NCI-H1436 treated with DMSO at 0.1 percent for 48 hours (cell line): ENCODE data around the gene CLIP4.

Experiments
- DNase-seq: peaks from one replicate; lab custom pipeline; 2025; lab: John Stamatoyannopoulos, UW

CLIP4 gene

DNA sequence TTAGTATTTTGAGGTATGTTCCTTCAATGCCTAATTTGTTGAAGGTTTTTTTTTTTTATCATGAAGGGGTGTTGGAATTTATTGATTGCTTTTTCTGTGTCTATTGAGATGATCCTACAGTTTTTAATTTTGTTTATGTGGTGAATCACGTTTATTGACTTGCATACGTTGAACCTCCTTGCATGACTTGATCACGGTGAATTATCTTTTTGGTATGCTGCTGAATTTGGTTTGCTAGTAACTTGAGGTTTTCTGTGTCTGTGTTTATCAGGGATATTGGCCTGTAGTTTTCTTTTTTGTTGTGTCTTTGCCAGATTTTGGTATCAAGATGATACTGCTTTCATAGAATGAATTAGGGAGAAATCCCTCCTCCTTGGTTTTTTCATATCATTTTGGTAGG lies 23.9 kb downstream of the CLIP4 start:
- DNase-seq = no peak

- no peak for DNase-seq
These were observed 24.5 kb downstream of the CLIP4 start for GRCh38 chr2:29139731-29140130.

- DNase-seq = no peak
These were observed 28.4 kb downstream of the CLIP4 start for GRCh38 chr2:29143657-29144056.

DNA sequence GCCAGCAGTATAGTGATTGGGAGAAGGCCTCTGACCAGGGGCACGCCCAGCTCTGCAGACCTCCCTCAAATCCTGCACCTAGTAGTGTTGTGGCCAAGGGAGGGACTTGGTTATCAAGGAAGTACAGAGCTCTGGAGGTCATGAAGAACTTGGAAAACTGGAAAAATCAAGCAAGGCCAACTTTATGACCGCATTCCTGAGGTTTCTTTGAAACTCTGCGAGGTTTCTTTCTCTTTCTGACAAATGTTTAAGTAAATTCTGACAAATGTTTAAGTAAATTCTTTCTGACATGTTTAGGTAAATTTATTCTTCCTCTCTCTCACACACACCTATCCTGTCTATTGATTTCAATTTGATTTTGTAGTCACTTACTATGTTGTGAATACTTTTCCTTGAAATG lies 31.0 kb downstream of the CLIP4 start:
- DNase-seq = no peak

- no peak for DNase-seq
These were observed 32.7 kb downstream of the CLIP4 start for GRCh38 chr2:29147963-29148362.

DNA sequence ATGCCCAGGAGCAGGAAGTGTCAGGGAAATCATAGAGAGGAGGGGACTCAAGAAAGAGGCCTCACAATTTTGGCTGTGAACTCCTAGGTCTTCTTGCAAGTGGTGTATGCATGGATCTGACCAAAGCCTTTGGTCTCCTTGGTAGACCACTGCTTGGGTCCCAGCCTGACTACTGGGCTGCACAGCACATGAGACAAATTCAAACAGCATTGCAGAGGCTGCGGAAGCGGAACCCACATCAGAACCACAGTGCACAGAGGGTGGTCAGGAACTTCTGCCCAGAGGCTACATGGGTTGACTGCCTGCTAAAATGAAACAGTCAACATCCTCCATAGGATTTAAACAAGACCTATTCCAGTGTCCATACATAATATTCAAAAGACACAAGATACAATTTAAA lies 39.4 kb downstream of the CLIP4 start:
- DNase-seq = no peak

DNA sequence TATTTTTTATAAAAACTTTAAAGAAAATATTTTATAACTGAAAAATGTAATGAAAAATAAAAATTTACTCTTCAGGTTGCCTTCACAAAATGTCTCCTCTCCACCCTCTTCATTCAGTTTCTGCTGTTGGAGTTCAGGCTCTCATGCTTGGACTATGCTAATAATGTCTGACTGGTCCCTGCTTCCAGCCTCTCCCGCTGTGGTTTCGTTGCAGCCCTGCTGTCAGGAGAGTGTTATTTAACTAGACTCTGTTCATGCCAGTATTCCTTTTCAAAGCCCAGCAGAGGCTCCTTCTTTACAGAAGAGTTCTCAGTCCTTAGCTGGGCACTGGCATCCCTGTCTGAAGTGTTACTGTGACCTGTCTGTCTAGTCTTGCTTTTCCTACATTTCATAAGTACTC lies 40.4 kb downstream of the CLIP4 start:
- DNase-seq = no peak

GRCh38 chr2:29157131-29157530 lies 41.9 kb downstream of the CLIP4 start:
- no peak for DNase-seq

DNA sequence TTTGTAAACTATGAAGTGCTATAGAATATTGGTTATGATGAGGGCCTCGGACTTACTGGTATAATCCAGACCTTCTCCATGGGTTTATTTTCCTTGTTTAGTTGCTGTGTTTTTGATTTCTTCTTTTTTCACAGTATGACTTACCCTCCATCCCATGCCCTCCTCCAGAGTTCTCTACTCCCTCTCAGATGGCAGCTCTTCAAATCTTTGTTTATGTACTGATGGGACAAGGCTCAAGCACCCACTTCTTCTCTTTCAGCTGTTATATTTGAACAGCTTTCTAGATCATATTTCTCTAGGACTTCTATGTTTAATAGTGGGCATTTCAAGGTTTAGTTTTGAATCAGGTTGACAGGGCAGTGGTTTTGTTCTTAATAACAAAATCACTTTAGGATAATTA lies 43.9 kb downstream of the CLIP4 start:
- DNase-seq = no peak

- DNase-seq = no peak
These were observed 45.0 kb downstream of the CLIP4 start for GRCh38 chr2:29160184-29160583.

- no peak for DNase-seq
These were observed 47.2 kb downstream of the CLIP4 start for GRCh38 chr2:29162204-29162928.

DNA sequence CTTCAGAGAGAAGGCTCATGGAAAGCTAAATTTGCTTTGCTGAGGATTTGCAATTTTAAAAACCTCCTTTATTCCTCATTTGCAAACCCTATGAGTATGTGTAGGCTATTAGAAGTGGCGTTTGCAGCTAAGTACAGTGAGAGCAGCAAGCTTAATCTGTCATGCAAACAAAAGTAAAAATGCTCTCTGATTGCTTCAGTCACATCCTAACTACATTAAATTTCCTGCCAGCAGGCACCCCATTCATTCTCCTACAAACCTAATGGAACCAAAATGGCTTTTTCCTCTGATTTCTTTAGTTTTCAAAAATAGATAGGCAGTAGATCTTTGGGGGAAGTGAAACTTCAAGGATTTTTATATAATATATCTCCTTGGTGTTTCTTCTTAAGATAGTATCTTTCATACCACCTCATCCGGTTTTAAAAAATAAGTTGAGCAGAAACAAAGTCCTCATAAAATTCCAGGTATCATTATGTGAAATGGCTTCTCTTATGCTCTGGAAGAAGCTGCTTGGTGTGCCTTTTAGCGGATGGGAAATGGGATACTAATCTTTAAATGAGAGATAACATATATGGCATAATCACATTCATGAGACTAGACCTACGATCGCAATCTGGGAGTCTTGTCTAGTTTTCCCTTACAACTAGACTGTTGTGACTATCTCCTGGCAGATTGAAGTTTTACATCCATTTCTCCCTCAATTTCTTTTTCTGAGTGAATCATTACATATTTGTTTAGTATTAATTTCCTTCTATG lies 49.1 kb downstream of the CLIP4 start:
- DNase-seq = no peak

GRCh38 chr2:29165362-29166241 lies 50.4 kb downstream of the CLIP4 start:
- no peak for DNase-seq

DNA sequence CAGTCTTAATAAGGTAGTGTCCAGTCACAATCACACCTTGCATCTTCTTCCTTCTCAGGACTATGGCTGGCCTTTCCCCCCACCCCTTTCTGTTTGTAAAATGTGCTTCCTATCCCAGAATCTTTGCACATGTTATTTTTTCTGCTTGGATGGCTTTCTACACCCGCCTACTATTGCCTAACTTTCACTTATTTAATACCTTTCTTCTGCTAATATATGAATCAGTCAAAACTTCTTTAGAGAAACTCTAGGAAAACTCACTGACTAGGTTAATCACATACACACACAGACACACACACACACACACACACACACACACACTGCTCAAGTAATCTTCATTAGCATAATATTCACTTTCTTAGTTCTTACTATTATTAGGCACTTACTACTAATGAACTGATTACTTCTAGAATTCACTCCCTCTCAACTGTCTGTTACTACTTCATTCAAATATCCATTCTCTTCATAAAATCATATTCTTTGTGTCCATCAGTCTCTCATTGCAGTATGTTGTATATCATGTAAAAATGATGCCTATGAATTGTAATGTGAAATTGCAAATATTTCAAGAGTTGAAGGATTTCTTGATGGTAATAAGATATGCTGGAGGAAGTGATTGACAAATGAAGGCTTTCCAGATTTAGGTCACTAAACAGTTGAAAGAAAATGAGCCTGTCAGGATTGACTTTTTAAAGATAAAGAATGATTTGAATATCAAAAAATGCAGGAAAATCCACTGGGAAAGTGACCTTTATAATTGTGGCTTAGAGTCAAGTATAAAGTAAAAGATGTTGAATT lies 51.2 kb downstream of the CLIP4 start:
- no peak for DNase-seq

DNA sequence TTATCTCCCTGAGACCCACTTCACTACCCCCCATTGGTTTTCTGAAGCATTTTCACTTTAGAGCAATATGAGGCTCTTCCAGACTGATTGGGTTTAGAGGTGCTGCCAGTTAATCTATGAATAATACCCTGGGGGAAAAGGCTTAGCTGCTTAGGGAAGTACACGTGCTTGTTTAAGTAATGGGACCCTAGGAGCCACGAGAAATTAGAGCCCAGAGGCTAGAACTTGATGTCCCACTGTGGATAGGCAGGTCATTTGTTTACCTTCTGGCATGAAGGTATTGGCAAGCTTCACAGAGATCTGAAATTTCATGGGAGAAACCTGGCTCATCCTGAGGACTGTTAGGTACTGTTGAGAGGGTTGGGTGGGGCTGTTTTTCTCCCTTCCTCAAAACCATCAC lies 59.7 kb downstream of the CLIP4 start:
- no peak for DNase-seq

DNA sequence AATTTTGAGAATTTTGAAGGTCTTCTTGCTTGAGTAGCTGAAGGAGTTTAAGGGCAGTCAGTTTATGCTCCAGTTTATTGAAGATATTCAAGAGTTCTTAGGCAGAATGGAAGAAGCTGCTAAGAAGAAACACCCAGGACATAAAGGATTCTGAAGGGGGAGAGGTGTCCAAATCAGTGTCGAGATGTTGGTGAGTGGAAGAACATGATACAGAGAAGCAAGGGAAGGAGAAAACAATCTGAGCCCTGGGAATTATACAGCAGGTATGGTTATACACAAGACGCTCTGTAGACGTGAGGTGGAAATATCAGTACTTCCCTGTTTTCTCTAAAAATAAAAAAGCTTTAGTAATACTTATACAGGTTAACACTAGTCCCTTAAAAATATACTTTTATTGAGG lies 60.1 kb downstream of the CLIP4 start:
- DNase-seq = no peak

DNA sequence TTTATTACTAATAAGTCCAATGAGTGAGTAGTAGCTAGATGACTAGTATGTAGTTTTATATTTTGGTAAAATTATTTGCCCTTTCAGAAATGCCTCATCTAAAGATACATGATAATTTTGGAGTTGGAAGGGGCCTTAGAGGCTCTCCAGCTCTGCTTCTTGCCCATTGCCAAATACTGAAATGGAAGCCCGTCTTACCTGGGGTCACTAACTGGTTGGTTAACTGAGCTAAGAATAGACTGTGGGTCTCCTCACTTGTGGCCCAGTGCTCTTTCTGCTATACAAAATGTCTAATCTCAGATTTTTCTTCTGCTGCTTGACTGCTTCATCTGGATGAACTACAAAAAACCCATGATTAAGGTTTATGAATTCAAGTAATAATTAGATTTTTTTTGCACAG lies 67.1 kb downstream of the CLIP4 start:
- DNase-seq = no peak

GRCh38 chr2:29182920-29183319 lies 67.7 kb downstream of the CLIP4 start:
- no peak for DNase-seq

DNA sequence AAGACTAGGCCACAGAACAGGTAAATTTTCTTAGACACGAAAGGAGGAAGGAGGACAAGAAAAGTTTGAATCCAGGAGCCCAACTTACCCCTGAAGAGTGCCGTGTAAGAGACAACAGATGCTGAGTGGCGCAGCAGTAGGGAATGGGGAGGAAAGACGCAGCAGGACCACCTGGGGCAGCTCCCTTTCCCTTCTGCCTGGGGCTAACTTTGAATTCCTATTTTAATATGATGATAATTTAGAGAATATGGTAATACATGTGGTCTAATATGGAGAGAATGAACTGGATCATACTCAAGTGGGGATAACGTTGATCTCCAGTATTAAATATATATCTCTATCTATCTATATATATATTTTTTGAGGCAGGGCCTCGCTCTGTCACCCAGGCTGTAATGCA lies 69.3 kb downstream of the CLIP4 start:
- no peak for DNase-seq

GRCh38 chr2:29186817-29187216 lies 71.6 kb downstream of the CLIP4 start:
- DNase-seq = no peak

- no peak for DNase-seq
These were observed 72.7 kb downstream of the CLIP4 start for GRCh38 chr2:29187926-29188325.

DNA sequence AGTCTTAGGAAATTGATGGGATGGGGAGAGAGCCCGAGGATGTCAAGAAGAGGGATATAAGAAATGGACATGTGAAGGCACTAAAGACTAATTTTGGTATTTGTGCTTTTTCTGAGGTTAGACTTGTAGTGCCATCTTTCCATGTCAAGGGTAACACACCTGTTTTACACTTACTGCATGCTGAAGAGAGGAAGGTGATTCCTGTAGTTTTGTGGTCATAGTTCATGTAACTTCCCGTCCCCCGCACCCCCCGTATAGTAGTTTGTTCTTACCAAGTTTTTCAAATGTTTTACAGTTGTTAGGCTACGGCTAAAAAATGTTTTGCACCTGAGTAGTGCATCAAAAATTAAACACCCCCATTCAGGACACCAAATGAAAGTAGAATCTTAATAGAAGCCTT lies 73.8 kb downstream of the CLIP4 start:
- DNase-seq = no peak
